DMS114 treated with DMSO at 0.1 percent for 48 hours (cell line): ENCODE results near the gene GTF2IRD2.
A peak's percentile ranks its signal among the peaks of the same experiment; 100 is the strongest.
"Not testable (repeated sequence)": the region's sequence is repeated elsewhere in the genome, so short reads cannot be mapped to it uniquely, and the experiment has no call there.

ENCODE experiments used
- DNase-seq: peaks from one replicate; lab custom pipeline; 2025; ENCODE audit not compliant: unreplicated experiment; lab: John Stamatoyannopoulos, UW

Gene GTF2IRD2

GRCh38 chr7:74788369-74789150, 62.8 kb downstream of the GTF2IRD2 start:
- peak; percentile 54 for DNase-seq

- not testable (repeated sequence) for DNase-seq
Observed at GRCh38 chr7:74783595-74783994, 67.8 kb downstream of the GTF2IRD2 start.

- DNase-seq = not testable (repeated sequence)
Observed at GRCh38 chr7:74781746-74782145, 69.7 kb downstream of the GTF2IRD2 start.

- not testable (repeated sequence) for DNase-seq
Observed at GRCh38 chr7:74779053-74779452, 72.4 kb downstream of the GTF2IRD2 start.

GRCh38 chr7:74775111-74775510, 76.3 kb downstream of the GTF2IRD2 start:
- DNase-seq = not testable (repeated sequence)

- not testable (repeated sequence) for DNase-seq
Observed at GRCh38 chr7:74773760-74774750, 77.3 kb downstream of the GTF2IRD2 start, which contains the start of gene NCF1. NCF1 (plus strand) TSS chr7:74774011; CDS start chr7:74774032, 21 bp downstream.

GRCh38 chr7:74772093-74772492, 79.3 kb downstream of the GTF2IRD2 start:
- DNase-seq = not testable (repeated sequence)

GRCh38 chr7:74770062-74770461, 81.3 kb downstream of the GTF2IRD2 start:
- DNase-seq = not testable (repeated sequence)

GRCh38 chr7:74766991-74767390, 84.4 kb downstream of the GTF2IRD2 start:
- DNase-seq = not testable (repeated sequence)

- DNase-seq = not testable (repeated sequence)
Observed at GRCh38 chr7:74766509-74766908, 84.9 kb downstream of the GTF2IRD2 start.

- DNase-seq = not testable (repeated sequence)
Observed at GRCh38 chr7:74765205-74765918, 86.0 kb downstream of the GTF2IRD2 start.

- DNase-seq = not testable (repeated sequence)
Observed at GRCh38 chr7:74758982-74759381, 92.4 kb downstream of the GTF2IRD2 start.

GRCh38 chr7:74758268-74758667, 93.1 kb downstream of the GTF2IRD2 start:
- not testable (repeated sequence) for DNase-seq

GRCh38 chr7:74756673-74757072, 94.7 kb downstream of the GTF2IRD2 start:
- not testable (repeated sequence) for DNase-seq

- not testable (repeated sequence) for DNase-seq
Observed at GRCh38 chr7:74753921-74754482, 97.4 kb downstream of the GTF2IRD2 start.
